Left colon (tissue), 2 donors: ENCODE results near the gene TTLL10. TPM values are rescaled to one million over a fixed set of nuclear protein-coding genes. Genes with fewer than 3 reads are reported as not detected.

Source experiments
- ATAC-seq: fragments of 200-7000 bp; cut with Tn5 transposase; one replicate; pipeline ENCODE4 v1.9.1; 2020; ENCODE audit warnings: mild to moderate bottlenecking, moderate library complexity
- DNase-seq, 2 donors: peaks; one replicate each; pipeline ENCODE4 v3.0.0-alpha.2; 2020
- intact Hi-C, 2 donors: fragments of 100-400 bp; cut with DNase I in 1 of 2; cut with micrococcal nuclease in 1 of 2; formaldehyde crosslinking; loops; one replicate each; pipeline versions ENCODE4 v1.11.2 to v1.14.0; 2022; cut with DNase I, micrococcal nuclease
- total RNA-seq, 2 donors: library from RNA; stranded (reverse); fragmentation: NEBNext Ultra II Directional; extraction: Animal tissue kit (Norgen Biotek cat#: 25700); gene quantifications; one replicate each; pipeline ENCODE4 v1.2.1, GENCODE V29; 2021
- donor health status: DM: no; HTN: no; CAD: no.
- donor health status: DM: yes; HTN: yes; CAD: no.

The TTLL10 gene
- total RNA-seq, 2 donors from 2014 or later = 1.2 to 3.0 TPM

GRCh38 chr1:1208713-1209433 is 35.2 kb downstream of the TTLL10 start:
- intact Hi-C loops = no loop called here
- ATAC-seq = no peak
- peak in 1 of 2 donors; percentile 45 for DNase-seq

- ATAC-seq = no peak
- intact Hi-C loops = no loop called here
- peak; percentile 6 to 22 for DNase-seq
Measured at GRCh38 chr1:1210726-1211540, 37.3 kb downstream of the TTLL10 start.

GRCh38 chr1:1211541-1212441 is 38.1 kb downstream of the TTLL10 start:
- ATAC-seq (no peak), DNase-seq (peak in 1 of 2 donors; percentile 4)
- intact Hi-C loops = no loop called here

GRCh38 chr1:1212780-1213344 is 39.2 kb downstream of the TTLL10 start:
- ATAC-seq (peak; percentile 16), DNase-seq (peak in 1 of 2 donors; percentile 60)
- intact Hi-C loops = no loop called here

- no peak for DNase-seq
- peak; percentile 39 for ATAC-seq
- intact Hi-C loops = no loop called here
Measured at GRCh38 chr1:1213345-1214265, 39.9 kb downstream of the TTLL10 start, which contains the start of gene TNFRSF4. TNFRSF4 (minus strand) TSS chr1:1214153; CDS start chr1:1214127, 26 bp downstream.

GRCh38 chr1:1215080-1215676 is 41.5 kb downstream of the TTLL10 start:
- intact Hi-C loops = no loop called here
- ATAC-seq = no peak
- DNase-seq = no peak

GRCh38 chr1:1215881-1216605 is 42.4 kb downstream of the TTLL10 start:
- intact Hi-C loops = no loop called here
- DNase-seq (no peak), ATAC-seq (peak; percentile 8)

GRCh38 chr1:1216770-1217620 is 43.3 kb downstream of the TTLL10 start:
- no peak for ATAC-seq
- intact Hi-C loops = no loop called here
- DNase-seq = no peak

- no peak for DNase-seq
- peak; percentile 24 for ATAC-seq
- intact Hi-C loops = no loop called here
Measured at GRCh38 chr1:1217621-1218523, 44.2 kb downstream of the TTLL10 start.

GRCh38 chr1:1218524-1219200 is 45.0 kb downstream of the TTLL10 start:
- no peak for DNase-seq
- intact Hi-C loops = no loop called here

GRCh38 chr1:1219341-1219740 is 45.7 kb downstream of the TTLL10 start:
- ATAC-seq (no peak), DNase-seq (no peak)
- intact Hi-C loops = no loop called here

More at GRCh38 chr1:1218524-1219200, 45.0 kb downstream of the TTLL10 start:
- no peak for ATAC-seq

- no peak for DNase-seq
- intact Hi-C loops = no loop called here
- no peak for ATAC-seq
Measured at GRCh38 chr1:1220197-1220596, 46.5 kb downstream of the TTLL10 start.

- peak; percentile 55 to 62 for DNase-seq
- intact Hi-C loops = no loop called here
- peak; percentile 80 for ATAC-seq
Measured at GRCh38 chr1:1221887-1222574, 48.4 kb downstream of the TTLL10 start.
